Fibroblast of the aortic adventitia (primary cell): ENCODE data around the gene ZNF433. TPM values are rescaled to one million over a fixed set of nuclear protein-coding genes. Genes with fewer than 3 reads are reported as not detected.
A peak's percentile ranks its signal among the peaks of the same experiment; 100 is the strongest.

Experiments
- DNase-seq: peaks from one replicate; pipeline ENCODE4 v3.0.0-alpha.2; 2010; ENCODE audit warnings: low read depth
- H3K4me3 ChIP-seq: 2 replicates; pipeline ENCODE4 v1.5.1; 2011; ENCODE audit warnings: low read depth, mild to moderate bottlenecking, control low read depth, low read length, moderate library complexity
- CTCF ChIP-seq: IDR thresholded peaks from 2 replicates; pipeline ENCODE4 v1.5.1; 2011; ENCODE audit warnings: mild to moderate bottlenecking, low read length, control low read depth, inconsistent platforms; ENCODE audit not compliant: insufficient read depth
- total RNA-seq: library from RNA; depleted of rRNA; stranded (reverse); fragments of >200 nt; gene quantifications from 2 replicates; pipeline ENCODE4 v1.2.3, GENCODE V29; 2012; ENCODE audit warnings: low replicate concordance

Gene ZNF433
- total RNA-seq, 1 donor, result 1.9 TPM

DNA sequence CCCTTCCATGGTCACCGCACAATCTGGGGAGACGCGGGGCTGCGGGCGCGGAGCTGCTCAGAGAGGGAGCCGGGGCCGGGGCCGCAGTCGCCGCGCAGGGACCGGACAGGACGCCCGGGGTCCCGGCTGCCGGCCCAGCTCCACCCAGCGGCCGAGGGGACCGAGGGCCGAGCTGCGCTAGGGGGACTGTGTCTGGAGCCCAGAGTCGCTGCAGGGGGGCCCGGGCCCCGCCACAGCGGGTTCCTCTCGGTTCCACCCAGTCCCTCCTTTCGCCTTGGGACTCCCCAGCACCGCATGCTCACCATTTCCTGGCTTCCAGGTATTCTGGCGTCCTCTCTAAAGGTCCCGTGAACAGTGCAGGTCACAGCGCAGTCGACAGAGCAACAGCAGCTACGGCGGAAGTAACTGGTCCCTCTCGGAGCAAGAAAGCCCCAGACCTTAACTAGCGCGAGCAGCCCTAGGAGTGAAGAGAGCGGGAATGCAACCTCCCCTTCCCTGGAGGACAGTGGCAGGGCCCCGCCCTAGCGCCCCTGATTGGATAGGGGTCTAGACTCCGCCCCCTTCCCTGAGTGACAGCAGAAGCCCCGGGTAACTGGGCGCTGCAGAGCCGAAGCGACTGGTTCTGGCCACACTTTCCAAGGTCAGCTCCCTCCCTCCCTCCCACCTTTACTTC, 17.2 kb upstream of the ZNF433 start, which contains the start of gene ZNF878:
ZNF878 (minus strand) TSS at position 465 of the 673 bp plus-strand sequence; CDS start at position 305, 160 bp downstream.
- peak within 1 kb of the TSS; percentile 81 for H3K4me3 ChIP-seq
- no peak for TF ChIP-seq CTCF
- DNase-seq, result peak; percentile 71

DNA sequence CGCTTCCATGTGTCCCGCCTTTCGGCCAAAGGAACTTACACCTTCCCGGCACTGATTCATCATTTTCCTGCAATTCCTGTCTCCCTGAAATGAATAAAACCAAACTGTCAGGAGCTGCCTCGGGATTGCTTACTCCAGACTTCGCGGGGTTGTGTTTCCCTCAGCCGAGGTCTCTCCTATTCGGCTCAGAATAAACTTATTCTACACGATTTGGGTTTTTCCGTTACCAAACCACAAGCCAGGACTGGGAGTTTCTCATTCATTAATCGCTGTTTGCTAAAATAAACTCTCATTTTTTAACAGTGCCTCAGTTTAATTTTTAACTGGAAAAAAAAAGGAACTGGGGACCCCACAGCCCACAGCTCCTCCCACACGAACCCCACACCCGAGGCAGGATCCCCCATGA, 16.6 kb upstream of the ZNF433 start:
- TF ChIP-seq CTCF, result no peak
- DNase-seq, result peak; percentile 16
- H3K4me3 ChIP-seq, result peak overlapping the region; percentile 81

DNA sequence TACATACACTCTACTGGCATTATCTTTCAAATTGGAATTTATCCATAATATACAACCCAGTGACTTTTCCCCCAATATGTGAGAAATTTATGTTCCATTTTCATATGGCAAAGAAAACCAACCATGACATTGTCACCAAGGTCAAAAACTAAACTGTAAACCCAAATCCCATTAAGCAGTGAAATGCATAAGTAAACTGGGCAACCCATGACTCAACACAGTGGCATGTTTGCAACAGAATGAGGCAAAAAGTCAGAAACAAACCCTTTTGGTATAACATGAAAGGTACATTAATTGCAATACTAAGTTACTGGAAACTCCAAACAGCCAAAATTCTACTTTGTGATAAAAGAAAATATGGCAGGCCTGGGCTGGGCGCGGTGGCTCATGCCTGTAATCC, 12.4 kb upstream of the ZNF433 start:
- DNase-seq, result no peak
- TF ChIP-seq CTCF, result no peak
- H3K4me3 ChIP-seq, result no peak overlapping the region

DNA sequence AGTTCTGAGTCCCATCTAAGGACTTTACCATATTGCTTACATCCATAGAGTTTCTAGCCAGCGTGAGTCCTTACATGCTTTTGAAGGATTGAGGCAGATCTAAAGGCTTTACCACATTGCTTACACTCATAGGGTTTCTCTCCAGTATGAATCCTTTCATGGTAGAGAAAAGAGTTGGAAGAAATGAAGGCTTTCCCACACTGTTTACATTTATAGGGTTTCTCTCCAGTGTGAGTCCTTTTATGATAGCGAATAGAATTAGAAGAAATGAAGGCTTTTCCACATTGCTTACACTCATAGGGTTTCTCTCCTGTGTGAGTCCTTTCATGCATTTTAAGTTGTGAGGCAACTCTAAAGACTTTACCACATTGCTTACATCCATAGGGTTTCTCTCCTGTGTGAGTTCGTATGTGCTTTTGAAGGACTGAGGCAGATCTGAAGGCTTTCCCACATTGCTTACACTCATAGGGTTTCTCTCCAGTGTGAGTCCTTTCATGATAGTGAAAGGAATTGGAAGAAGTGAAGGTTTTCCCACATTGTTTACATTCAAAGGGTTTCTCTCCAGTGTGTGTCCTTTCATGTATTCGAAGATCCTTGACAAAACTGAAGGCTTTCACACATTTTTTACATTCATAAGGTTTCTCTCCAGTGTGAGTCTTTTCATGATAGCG, 8.4 kb upstream of the ZNF433 start:
- TF ChIP-seq CTCF, result no peak
- no peak overlapping the region for H3K4me3 ChIP-seq
- no peak for DNase-seq

GRCh38 chr19:12042893-12043292, 7.4 kb upstream of the ZNF433 start:
- H3K4me3 ChIP-seq, result no peak overlapping the region
- no peak for TF ChIP-seq CTCF
- DNase-seq, result no peak

DNA sequence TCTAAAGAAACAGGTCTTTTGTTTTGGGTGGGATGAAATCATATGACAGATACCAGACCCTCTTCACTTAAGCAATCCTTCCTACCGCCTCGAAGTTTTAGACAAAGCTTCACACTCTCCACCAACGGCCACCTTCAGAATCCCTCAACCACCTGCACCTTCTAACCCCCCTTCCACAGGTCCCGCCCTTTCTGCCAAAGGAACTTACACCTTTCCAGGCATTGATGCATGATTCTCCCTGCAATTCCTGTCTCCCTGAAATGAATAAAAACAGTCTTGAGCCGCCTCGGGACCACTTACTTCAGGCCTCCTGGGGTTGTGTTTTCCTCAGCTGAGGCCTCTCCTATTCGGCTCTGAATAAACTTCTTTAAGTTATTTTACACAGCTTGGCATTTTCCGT, 859 bp downstream of the ZNF433 start:
- DNase-seq, result peak; percentile 19
- TF ChIP-seq CTCF, result no peak
- H3K4me3 ChIP-seq, result peak overlapping the region; percentile 83
